G401.6 (cell line): ENCODE data around the gene ZNF43.
"Not testable (repeated sequence)": the region's sequence is repeated elsewhere in the genome, so short reads cannot be mapped to it uniquely, and the experiment has no call there.

Experiments
- FAIRE-seq: peaks from 2 replicates; lab custom pipeline; 2012; peaks lifted over from hg19 to GRCh38; lab: Jason Lieb, UNC

Gene ZNF43

DNA sequence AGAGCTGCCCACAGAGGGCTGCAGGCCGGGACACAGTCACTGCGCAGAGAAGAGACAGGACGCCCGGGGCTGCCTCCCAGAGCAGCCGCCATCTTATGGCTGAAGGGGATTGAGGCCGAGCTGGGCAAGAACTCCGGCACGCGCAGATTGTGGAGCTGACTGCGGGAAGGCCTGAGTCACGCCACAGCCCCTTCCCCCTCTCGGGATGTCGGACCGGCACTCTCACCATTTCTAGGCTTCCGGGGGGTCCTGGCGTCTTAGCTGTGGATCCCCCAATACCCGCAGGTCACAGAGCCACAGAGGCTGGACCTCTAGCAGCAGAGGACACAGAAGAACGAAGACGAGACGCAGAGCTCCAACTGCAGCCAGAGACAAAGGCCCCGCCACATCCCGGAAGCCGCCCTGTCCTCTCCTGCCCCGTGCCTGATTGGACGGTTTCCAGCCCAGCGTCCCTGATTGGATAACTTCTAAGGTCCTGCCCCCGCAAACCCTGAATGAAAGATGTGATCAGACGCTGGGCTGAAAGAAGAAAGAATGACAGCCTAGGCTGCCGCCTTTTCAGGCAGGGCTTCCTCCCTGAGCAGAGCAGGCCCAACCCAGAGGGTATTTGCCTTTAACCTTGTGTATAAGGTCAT is at the start of gene ZNF43:
Gene ZNF43 (minus strand): TSS at position 373 of the 635 bp plus-strand sequence. CDS start 144 bp downstream, at position 229.
- no peak for FAIRE-seq

DNA sequence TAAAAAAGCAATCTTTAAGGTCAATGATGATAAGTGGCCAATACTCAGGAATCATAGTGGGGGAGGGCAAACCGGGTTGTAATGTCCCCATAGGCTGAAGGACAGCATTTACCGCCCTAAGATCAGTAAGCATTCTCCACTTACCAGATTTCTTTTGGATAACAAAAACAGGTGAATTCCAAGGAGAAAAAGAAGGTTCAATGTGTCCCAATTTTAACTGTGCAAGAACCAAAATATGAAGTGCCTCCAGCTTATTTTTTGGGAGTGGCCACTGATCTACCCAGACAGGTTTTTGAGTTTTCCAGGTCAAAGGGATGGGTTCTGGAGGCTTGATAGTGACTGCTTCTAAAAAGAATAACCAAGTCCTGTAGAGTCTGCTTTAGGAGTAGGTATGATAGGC is 49.5 kb upstream of the ZNF43 start:
- FAIRE-seq: not testable (repeated sequence)

DNA sequence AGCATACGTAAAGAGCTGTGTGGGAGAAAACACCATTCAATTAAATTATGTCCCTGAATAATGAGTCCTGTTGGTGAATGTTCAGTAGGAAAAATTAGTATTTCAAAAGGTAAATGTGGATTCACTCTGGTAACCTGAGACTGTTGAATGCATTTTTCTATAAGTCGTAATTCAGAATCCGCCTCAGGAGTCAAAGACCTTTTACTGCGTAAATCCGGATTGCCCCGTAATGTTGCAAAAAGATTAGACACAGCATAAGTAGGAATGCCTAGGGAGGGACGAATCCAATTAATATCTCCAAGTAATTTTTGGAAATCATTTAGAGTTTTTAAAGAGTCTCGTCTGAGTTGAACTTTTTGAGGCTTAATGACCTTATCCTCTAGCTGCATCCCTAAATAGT is 48.8 kb upstream of the ZNF43 start:
- not testable (repeated sequence) for FAIRE-seq

DNA sequence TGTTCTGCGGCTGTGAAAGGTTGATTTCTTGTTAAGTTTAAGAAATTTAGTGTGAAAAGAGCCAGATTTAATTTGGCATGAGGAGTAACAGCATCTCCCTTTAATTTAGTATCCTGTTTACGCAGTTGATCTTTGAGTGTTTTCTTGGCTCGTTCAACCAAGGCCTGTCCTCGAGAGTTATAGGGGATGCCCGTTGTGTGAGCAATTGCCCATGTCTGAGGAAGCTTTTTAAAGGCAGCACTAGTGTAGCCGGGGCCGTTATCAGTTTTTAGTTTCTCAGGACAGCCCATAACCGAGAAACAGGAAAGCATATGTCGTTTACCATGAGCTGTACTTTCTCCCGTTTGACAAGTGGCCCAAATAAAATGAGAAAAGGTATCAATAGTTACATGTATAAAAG is 47.5 kb upstream of the ZNF43 start:
- no peak for FAIRE-seq

DNA sequence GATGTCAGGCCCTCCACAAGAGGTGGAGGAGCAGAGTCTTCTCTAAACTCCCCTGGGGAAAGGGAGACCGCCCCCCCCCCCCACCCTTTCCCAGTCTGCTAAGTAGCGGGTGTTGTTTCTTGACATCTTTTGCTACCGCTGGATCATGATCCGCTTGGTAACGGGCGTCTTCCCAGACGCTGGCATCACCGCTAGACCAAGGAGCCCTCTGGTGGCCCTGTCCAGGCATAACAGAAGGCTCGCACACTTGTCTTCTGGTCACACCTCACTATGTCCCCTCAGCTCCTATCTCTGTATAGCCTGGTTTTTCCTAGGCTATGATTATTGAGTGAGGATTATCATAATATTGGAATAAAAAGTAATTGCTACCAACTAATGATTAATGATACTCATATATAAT is 44.8 kb upstream of the ZNF43 start:
- not testable (repeated sequence) for FAIRE-seq

DNA sequence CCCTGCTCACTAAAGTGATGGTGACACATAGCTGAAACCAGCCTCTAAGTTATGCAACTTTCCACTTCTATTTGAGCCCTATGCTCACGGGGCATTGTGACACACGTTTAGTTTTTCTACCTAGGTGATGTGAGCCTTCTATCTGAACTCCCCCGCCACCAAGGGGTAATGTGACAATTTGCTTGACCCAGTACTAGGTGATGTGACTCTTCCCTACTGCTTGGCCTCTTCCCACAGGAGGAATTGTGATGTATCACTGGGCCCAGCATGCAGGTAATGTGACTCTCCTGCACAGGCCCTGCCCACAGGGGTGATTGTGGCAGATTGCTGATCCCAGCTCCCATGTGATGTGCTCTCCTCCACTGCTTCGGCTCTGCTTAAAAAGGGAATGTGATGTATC is 42.7 kb upstream of the ZNF43 start:
- no peak for FAIRE-seq

DNA sequence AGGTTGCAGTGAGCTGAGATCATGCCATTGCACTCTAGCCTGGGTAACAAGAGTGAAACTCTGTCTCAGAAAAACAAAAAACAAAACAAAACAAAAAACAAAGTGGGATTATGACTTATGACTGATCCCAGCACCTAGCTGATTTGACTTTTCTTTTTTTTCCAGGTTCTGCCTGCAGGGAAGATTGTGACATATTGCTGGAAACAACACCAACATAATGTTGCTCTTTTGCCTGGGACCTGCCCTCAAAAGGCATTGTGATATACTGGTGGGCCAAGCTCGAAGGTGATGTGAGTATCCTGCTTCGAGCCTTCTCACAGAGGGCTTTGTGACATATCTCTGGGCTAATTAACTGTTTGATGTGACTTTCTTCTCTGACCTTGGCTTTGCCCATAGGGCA is 42.0 kb upstream of the ZNF43 start:
- FAIRE-seq: no peak

DNA sequence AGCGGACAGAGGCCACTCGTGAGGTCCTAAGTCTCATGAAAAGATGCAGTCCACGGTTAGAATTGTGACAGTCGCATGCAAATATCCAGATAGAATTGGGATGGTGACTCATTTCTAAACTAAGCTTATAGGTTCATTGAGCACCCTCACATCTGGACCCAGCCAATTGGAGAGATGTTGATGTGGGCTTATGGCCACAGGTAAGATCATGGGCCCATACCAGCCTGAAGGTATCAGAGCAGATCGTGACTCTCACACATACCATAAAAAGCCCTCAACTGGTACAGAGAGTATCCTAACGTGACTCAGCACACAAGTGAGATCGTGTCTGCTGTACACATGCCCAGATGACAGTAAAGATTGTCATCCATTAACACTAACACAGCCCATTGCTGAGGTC is 40.6 kb upstream of the ZNF43 start:
- not testable (repeated sequence) for FAIRE-seq

DNA sequence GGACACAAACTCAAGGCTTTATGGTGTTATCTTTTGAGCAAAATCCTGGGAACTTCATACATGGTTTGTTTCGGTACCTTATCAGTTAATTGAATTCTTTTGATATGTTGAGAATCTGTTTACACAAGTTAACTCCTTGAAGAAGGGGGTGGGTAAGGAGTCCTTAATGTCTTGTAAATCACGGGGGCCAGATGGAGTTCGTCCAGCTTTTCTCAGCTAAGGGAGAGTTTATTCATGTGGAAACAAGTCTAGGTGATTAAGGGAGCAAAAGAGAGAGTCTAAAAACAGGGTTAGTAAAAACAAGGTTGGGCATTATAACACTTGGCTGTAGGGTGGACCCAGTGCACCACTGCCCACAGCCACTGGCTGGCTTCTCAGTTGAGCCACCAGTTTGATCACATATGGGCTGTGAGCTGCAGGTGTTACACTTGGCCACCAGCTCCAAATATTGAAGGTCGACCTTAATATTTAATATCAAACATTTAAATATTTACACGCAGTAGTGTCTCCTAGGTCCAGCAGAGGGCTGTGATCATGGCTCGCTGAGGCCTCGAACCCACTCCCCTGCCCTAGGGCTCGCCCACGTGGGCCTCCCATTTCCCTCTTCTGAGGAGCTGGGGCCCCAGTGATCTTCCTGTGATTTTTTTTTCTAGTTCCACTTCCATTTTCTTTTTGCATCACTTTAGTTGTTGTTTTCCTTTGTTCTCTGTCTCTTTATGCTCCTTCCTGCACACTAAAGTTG is 21.0 kb upstream of the ZNF43 start:
- no peak for FAIRE-seq

DNA sequence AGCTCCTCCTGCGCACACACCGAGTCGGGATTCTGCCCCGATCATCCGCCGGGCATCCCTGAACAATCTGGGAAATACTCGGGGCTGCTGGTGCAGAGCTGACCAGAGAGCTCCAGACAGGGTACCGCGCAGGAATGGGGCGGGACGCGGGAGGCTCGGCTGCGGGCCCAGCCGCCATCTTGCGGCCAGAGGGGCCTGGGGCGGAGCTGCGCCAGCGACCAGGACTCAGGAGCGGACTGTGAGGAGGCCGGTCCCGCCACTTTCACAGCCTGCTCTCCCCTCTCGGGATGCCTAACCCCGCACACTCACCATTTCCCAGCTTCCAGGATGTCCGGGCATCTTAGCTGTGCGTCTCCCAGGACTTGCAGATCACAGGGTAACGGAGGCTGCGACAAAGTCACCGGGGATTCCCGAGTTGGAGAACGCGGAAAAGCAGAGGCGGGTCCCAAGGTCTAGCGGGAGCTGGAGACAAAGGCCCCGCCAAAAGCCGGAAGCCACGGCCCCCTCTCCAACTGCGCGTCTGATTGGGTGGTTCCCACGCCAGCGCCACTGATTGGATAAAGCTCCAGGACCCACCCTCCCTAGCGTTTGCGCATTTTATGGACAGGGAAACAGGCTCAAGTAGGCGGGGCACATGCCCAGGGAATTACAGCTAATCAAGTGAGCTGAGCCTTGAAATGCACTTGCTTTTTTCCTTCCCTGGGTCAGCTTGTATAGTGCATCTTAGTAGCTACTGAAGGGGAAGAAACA is 15.8 kb upstream of the ZNF43 start:
- peak; percentile 97 for FAIRE-seq

DNA sequence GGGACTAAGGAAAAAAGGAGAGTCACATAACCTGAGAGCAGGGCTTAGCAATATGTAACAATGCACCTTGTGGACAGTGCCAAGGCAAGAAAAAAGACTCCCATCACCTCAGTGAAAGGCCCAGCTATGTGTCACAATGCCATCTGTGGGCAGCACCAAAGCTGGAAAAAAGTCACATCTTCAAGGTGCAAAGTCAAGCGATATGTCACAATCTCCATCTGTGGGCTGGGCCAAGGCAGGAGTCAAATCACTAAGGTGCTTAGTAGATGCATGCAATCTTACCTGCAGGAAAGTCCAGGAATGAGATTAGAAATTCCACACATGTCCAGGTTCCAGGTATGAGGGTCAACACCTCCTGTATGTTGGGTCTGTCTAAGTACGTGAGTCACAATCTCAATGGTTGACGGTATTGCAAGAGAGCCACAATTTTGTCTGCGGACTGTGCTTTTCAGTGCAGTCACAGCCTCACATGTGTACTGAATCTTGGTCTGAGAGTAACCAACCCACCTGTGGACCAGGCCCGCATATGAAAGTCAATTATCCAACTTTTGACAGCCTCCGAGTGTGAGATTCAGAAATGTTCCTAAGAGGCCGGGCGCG is 14.8 kb upstream of the ZNF43 start:
- FAIRE-seq: no peak

DNA sequence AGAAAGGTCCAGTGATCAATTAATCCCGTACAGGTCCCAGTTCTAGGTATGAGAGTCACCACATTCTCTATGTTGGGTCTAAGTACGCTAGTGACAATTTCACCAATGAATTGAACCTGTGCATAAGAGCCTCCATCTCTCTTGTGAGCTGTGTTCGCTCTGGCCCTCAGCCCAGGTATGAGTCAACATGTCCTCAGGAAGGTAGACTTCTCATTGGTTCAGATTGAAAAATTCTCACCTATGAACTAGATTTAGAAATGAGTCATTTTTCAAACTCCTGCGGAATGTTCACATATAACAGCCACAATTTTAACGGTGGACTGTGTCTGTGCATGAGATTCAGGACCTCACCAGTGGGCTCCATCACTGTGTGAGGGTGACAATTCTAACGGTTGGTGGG is 12.7 kb upstream of the ZNF43 start:
- no peak for FAIRE-seq

DNA sequence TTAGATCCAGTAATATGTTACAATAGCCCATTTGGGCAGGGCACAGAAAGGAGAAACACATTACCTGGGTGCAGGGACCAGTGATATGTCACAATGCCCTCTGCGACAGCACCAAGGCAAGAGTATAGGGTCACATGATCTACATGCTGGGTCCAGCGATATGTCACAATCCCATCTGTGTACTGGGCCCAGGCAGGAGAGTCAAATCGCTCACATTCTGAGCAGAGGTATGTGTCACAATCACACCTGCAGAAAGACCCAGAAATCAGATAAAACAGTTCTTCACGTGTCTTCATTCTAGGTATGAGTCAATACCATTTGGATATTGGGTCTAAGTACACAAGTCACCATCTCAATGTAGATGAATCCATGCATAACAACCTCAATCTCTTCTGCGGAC is 7.1 kb upstream of the ZNF43 start:
- no peak for FAIRE-seq

DNA sequence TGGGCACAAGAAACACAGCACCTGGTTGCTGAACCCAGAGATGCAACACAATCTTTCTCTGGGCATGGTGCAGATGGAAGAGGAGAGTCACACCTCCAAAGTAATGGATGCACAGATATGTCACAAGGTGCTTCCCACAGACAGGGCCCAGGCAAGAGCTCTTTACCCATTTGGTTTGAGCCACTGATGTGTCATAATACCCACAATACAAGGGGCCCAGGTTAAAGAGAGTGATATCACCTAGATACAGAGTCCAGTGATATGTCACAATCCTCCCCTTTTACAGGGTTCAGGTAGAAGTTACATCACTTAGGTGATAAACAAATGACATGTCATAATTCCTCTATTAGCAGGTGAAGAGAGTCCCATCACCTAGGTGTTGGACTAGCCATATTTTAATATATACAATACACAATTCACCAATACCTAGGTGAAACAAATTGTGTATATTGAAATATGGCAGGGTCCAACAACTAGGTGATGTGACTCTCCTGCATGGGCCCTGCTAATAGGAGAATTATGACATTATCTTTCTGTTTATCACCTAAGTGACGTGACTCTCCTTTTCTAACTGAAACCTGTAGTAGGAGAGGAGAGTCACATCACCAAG is 5.6 kb upstream of the ZNF43 start:
- FAIRE-seq: no peak

DNA sequence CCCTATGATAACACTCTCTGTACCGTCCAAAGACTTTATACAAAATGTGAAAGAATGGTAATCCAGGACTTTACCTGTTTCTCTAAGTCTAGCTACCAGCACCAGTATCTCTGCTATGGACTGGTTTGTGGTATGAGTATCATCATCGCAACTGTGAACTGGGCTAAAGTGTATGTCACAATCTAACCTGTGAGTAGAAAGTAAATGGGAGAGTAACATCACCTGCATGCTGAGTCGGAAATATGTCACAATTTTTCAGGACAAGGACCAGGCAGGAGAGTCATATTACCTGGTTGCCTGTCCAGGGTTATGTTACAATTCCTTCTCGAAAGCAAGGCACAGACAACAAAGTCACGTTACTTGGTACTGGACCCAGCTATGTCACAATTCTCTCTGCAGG is 5.1 kb upstream of the ZNF43 start:
- no peak for FAIRE-seq

DNA sequence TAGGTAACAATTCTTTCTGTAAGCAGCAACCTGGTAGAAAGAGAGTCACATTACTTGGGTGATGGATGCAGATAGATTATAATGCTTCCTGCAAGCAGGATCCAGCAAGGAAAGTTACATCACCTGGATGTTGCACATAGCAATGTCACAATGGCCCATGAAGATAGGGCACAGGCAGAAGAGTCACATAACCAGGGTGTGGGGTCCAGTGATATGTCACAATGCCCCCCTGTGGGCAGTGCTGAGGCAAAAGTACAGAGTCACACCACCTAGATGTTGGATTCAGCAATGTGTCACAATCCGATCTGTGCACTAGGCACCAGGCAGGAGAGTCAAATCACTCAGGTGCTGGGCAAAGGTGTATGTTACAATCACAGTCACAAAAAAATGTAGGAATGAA is 4.0 kb upstream of the ZNF43 start:
- no peak for FAIRE-seq

DNA sequence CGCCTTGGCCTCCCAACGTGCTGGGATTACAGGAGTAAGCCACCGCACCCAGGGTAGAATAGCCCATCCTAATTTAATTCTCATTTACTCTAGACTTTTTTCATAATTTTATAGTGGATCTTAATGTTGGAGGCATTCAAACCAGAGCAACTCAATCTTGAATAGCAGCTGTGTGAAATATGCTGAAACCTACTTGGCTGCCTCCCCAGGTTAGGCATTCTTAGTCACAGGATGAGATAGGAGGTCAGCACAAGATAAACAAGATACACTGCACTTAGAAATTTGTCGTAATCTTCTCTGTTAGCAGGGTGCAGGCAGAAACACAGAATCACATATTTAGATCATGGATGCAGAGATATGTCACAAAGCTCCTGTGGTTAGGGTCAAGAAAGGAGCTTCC is 2.7 kb upstream of the ZNF43 start:
- FAIRE-seq: no peak

DNA sequence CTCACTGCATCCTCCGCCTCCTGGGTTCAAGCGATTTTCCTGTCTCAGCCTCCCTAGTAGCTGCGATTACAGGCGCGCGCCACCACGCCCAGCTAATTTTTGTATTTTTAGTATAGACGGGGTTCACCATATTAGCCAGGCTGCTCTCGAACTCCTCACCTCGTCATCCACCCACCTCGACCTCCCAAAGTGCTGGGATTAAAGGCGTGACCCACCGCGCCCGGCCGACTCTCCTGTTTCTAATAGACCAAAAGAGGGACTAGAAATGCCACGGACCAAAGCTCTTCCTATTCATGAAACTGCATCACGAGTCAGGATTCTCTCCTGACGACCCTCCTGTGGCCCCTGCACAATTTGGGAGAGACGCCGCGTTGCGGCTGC is 563 bp downstream of the ZNF43 start:
- FAIRE-seq: no peak

DNA sequence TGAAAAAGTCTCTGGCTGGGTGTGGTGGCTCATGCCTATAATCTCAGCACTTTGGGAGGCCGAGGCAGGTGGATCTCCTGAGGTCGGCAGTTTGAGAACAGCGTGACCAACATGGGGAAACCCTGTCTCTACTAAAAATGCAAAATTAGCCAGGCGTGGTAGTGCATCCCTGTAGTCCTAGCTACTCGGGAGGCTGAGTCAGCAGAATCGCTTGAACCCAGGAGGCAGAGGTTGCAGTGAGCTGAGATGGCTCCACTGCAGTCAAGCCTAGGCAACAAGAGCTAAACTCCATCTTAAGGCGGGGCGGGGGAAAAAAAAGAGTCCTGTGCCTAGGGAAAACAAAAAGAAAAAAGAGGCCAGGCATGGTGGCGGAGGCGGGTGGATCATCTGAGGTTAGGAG is 2.2 kb downstream of the ZNF43 start:
- FAIRE-seq: no peak

DNA sequence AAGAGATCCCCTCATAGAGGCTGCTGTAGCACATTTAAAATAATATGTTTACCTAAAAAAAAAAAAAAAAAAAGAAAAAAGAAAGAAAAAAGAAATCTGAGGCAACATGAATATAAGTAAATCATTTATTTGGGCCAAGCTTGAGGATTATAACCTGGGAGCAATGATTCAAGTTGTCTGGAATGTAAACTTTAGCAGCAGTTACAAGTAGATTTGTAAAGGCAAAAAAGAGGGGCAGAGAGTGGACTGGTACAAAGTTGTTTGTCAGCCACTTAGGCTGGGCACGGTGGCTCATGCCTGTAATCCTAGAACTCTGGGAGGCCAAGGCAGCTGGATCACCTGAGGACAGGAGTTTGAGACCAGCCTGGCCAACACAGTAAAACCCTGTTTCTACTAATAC is 11.3 kb downstream of the ZNF43 start:
- no peak for FAIRE-seq

DNA sequence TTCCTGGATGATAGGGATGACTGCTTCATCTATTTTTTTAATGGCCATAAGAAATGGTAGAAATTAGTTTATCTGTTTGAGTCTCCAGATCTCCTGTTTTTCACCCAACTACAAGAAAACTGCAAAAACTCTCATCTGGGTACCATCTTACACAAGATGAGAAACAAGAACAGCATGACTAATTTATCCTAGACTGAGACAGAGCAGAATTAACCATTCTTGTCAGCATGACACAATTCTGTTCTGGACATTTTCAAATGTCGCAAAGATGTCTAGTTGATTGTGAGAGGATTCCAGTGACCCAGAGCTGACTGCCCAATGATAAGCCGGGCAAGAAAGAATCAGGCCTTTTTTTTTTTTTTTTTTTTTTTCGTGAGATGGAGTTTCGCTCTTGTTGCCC is 12.8 kb downstream of the ZNF43 start:
- no peak for FAIRE-seq

DNA sequence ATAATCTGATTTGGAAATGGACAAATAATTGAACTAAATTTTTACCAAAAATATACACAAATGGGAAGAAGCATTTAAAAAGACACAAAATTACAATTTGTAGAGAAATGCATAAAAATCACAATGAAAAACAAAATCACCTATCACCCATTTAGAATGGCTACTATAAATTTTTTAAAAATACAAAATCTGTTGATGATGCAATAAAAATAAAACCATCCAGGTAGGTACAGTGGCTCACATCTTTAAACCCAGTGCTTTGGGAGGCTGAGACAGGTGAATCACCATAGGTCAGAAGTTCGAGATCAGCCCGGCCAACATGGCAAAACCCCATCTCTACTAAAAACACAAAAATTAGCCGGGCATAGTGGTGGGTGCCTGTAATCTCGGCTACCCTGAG is 23.5 kb downstream of the ZNF43 start:
- FAIRE-seq: no peak
